ENCODE results near the gene UBE3A. TPM values are rescaled to one million over a fixed set of nuclear protein-coding genes. Genes with fewer than 3 reads are reported as not detected.
"Not testable (repeated sequence)": the region's sequence is repeated elsewhere in the genome, so short reads cannot be mapped to it uniquely, and the experiment has no call there.

The UBE3A gene
- total RNA-seq: 10 to 100 TPM; 86.3 to 88.6 TPM
- long read RNA-seq, full-length matches to known transcripts: 85 of 124 reads
- long read RNA-seq, partial matches to known transcripts: 14 of 124 reads
- long read RNA-seq, other reads (novel, unspliced or antisense): 25 of 124 reads

GRCh38 chr15:25438601-25439368 is at the start of gene UBE3A:
Gene UBE3A (minus strand): TSS chr15:25439024. CDS start chr15:25409107, 29,917 bp downstream.
- DNase-seq (peak; percentile 88 to 92), ATAC-seq (peak; percentile 93)
- intact Hi-C loops (cut with DNase I, micrococcal nuclease): no loop called here

- intact Hi-C loops (cut with DNase I, micrococcal nuclease): no loop called here
- DNase-seq: no peak
- ATAC-seq: no peak
Measured at GRCh38 chr15:25487226-25487884, 48.5 kb upstream of the UBE3A start.

DNA sequence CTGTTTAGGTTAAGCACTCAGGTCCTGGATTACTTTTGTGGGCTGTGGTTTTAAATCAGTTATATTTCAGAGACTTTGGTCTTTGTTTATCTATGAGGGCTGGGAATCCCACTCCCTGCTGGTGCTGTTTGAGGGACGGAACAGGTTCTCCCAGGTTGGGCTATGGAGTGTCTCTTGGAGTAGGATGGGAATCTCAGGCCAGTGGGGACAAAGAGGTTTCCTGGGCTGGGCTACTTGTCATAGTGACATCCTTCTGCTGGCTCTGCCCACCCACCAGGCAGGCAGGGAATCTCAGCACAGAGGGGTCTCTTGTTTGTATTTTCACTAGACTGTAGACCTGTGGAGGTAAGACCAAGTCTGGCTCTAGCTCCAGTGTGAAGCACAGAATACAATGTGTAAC is 47.2 kb upstream of the UBE3A start:
- DNase-seq (no peak), ATAC-seq (no peak)
- intact Hi-C loops (cut with DNase I, micrococcal nuclease): no loop called here

DNA sequence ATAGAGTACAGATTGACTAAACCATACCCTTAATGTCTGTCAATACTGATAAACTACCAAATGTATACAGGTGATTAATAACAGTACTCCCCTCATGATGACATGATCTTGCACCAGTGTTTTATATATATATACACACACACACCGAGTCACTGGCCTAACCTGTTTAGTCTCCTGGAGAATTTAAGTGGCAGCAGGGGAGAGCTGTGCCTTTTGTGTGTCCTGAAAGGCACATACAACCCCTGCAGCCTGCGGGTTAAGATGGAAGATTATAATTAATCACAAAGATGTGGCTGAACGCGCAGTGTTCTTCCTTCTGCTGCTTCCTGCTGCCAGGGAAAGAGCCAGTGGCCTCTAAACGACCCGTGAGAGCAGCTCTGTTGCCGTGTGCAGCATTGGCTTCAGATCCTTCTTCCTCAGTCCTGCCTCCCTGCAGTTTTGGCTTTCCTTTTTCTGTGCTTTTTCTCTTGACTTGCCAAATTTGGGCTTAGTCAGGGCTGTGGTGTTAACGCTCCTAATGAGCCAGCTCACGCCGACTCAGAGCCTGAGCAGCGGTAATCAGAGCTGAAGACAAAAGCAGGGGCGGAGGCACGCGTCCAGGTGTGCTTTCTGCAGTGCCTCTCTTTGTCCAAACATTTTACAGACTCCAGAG is 42.5 kb upstream of the UBE3A start:
- DNase-seq: no peak
- intact Hi-C loops (cut with DNase I, micrococcal nuclease): no loop called here
- ATAC-seq: no peak

DNA sequence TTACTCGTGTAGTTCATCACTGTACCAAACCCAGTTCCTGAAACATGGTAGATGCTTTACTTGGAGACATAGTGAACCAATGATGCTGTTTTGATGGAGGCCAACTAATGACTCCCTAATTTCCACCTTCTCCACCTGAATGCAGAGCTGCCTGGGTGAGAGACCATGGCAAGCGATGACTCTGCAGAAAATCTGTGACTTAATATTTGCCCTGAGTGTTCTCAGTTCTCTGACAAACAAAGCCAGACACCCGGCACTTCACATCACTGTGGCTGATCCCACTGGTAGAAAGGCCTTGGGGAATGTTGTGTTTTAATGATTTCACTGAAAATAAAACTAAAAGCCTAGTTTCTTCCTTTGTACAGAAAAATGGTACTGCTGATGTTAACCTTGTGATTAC is 39.5 kb upstream of the UBE3A start:
- no peak for DNase-seq
- intact Hi-C loops (cut with DNase I, micrococcal nuclease): no loop called here
- no peak for ATAC-seq

GRCh38 chr15:25477816-25478215 is 39.0 kb upstream of the UBE3A start:
- intact Hi-C loops (cut with DNase I, micrococcal nuclease): no loop called here
- DNase-seq (no peak), ATAC-seq (no peak)

DNA sequence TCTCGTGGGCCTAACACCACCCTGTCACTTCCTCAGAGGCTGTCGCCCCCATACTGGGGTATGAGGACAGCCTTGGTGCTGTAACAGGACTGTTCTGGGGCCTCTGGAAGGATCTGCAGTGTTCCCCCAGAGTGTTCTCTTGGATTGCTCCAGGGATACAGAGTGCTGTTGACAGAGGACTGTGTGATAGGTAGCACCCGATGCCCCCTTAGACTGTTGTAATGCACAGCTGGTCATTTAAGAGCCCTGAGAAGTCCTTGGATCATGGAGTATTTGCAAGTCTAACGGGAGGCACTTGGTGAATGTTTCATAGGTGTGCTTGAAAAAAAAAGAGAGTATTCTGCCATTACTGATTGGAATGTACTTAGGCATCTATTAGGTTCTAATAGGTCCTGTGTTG is 35.4 kb upstream of the UBE3A start:
- intact Hi-C loops (cut with DNase I, micrococcal nuclease): no loop called here
- no peak for ATAC-seq
- DNase-seq: no peak

DNA sequence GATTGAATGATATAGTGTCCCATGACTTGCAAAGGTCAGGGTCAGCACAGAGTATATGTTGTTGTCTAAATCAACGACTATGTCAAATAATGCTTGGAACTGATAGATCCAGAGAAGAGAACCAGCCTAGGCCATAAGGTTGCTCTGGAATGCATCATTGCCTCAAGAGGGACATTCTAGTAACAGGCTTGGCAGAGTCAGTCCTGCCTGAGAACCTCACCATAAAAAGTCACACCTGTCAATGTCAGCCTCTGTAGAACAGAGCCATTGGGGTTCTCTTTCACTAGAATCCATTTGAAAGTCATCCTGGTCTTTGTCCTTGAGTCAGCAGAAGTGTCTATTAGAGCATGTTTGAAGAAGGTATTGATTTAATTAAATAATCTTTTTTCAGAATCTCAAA is 31.4 kb upstream of the UBE3A start:
- intact Hi-C loops (cut with DNase I, micrococcal nuclease): no loop called here
- no peak for ATAC-seq
- no peak for DNase-seq

DNA sequence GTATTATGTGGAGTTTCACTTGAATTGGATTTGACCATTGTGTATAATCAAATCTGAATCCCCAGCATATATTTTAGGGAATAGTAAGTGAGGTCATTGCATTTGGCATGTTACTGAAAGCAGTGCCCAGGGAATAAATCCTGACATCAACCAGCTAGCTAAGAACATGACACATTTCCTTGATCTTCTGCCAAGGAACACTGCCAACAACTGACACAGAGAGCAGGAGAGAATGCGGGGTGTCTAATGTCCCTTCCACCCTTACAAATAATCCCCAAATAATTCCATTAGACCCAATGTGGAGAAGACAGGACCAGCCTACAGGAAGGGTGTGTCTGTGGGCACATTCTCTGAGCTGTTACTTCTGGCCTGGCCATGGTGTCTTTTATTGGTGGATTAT is 30.6 kb upstream of the UBE3A start:
- DNase-seq (no peak), ATAC-seq (no peak)
- intact Hi-C loops (cut with DNase I, micrococcal nuclease): no loop called here

- no peak for ATAC-seq
- DNase-seq: no peak
- intact Hi-C loops (cut with DNase I, micrococcal nuclease): no loop called here
Measured at GRCh38 chr15:25468611-25469010, 29.8 kb upstream of the UBE3A start.

GRCh38 chr15:25465835-25466234 is 27.0 kb upstream of the UBE3A start:
- ATAC-seq: no peak
- DNase-seq: no peak
- intact Hi-C loops (cut with DNase I, micrococcal nuclease): no loop called here

DNA sequence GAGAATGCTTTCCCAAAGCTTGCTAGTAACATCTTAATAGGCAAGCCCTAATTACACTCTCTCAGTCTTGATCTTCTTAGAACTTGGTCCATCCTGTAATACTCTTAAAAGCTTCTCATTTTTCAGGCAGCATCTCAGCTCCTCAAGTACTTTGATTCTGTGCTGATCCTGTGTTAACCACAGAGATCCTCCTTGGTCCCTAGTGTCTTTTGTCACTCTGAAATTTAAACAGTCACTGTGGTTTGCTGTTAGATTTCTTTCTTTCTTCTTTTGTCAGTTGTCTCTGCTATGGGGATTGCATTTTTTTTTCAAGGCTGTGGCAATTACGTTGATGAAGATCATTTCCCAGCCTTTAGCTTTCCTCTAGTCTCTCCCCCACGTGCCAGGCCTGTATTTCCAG is 26.0 kb upstream of the UBE3A start:
- DNase-seq: no peak
- no peak for ATAC-seq
- intact Hi-C loops (cut with DNase I, micrococcal nuclease): no loop called here

DNA sequence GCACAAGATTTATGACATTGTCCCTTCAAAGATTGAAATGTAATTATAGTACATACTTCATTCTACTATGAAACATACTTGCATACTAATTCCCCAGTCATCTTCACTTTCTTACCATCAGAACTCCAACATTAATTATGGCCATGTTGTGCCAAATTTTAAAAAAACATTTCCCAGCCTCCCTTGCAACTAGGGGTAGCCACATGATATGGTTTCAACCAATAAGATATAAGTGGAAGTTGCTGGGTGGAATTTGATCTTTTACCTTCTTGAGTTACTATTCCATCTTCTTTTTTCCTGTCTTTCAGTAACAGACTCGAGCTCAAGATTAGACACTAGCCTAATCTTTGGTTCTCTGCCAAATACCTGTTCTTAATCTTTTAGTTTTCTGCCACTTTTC is 25.6 kb upstream of the UBE3A start:
- intact Hi-C loops (cut with DNase I, micrococcal nuclease): no loop called here
- ATAC-seq (no peak), DNase-seq (no peak)

- ATAC-seq (no peak), DNase-seq (no peak)
- intact Hi-C loops (cut with DNase I, micrococcal nuclease): no loop called here
Measured at GRCh38 chr15:25456196-25456595, 17.4 kb upstream of the UBE3A start.

- intact Hi-C loops (cut with DNase I, micrococcal nuclease): no loop called here
- DNase-seq: no peak
- peak; percentile 80 for ATAC-seq
Measured at GRCh38 chr15:25455226-25455625, 16.4 kb upstream of the UBE3A start.

DNA sequence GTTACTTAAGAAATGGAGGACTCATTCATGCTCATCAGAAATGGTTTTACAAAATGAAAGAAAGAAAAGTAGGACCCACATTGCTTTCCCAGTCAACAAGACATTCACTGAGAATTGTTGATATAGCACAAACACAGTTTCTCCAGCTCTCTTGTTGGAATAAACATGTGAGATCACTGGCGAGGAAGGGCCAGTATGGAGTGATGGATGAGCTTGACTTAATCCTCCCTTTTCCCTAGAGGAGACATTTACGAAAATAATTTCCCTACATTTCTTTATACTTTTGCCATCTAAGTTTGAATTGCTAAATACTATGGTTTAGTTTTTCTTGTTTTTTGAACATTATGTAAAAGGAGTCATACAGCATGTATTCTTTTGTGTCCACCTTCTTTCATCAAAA is 15.9 kb upstream of the UBE3A start:
- ATAC-seq: no peak
- intact Hi-C loops (cut with DNase I, micrococcal nuclease): no loop called here
- no peak for DNase-seq

GRCh38 chr15:25453246-25453645 is 14.4 kb upstream of the UBE3A start:
- intact Hi-C loops (cut with DNase I, micrococcal nuclease); DNase-seq; ATAC-seq: not testable (repeated sequence)

GRCh38 chr15:25451501-25451900 is 12.7 kb upstream of the UBE3A start:
- intact Hi-C loops (cut with DNase I, micrococcal nuclease): no loop called here
- no peak for DNase-seq
- no peak for ATAC-seq

- intact Hi-C loops (cut with DNase I, micrococcal nuclease): no loop called here
- ATAC-seq: no peak
- DNase-seq: no peak
Measured at GRCh38 chr15:25450163-25450562, 11.3 kb upstream of the UBE3A start.

DNA sequence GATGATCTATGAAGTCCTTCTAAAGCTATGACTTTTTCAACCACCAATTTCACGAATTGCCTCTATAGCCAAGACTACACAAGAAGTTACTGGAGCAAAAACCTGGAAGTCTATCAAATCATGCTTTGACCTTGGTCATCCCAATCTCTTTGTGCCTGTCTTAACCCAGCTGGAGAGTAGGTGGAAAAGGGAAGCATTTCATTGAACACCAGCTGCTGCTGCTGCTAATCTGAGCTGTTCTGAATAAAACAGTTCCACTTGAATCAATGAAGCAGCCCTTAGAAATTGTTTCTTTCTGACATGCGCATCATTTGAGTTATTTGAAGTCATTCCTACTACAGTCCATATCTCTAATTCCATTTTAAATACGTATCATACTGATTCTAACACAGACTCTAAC is 7.3 kb upstream of the UBE3A start:
- DNase-seq (no peak), ATAC-seq (no peak)
- intact Hi-C loops (cut with DNase I, micrococcal nuclease): no loop called here
